HAP-1 (cell line): ENCODE measurements around the gene LSMEM2.
"Not testable (repeated sequence)": the region's sequence is repeated elsewhere in the genome, so short reads cannot be mapped to it uniquely, and the experiment has no call there.

Experiments used
- DNase-seq, 2 experiments: peaks; one replicate each; pipeline ENCODE4 v3.0.0-alpha.2; 2016 to 2020; ENCODE audit warnings: low spot score in 2 of 2
- H3K27me3 ChIP-seq: fragments of 250-450 bp; sonication (Bioruptor Pico); 2 replicates; pipeline ENCODE4 v1.5.1; 2020; ENCODE audit warnings: low read depth, mild to moderate bottlenecking, moderate library complexity
- H3K36me3 ChIP-seq: fragments of 250-450 bp; sonication (Bioruptor Pico); replicated peaks from 2 replicates; pipeline ENCODE4 v1.5.1; 2020; ENCODE audit warnings: mild to moderate bottlenecking
- H3K4me1 ChIP-seq: fragments of 250-450 bp; sonication (Bioruptor Pico); 2 replicates; pipeline ENCODE4 v1.5.1; 2020; ENCODE audit warnings: mild to moderate bottlenecking
- H3K4me3 ChIP-seq: fragments of 250-450 bp; sonication (Bioruptor Pico); 2 replicates; pipeline ENCODE4 v1.5.1; 2020; ENCODE audit warnings: mild to moderate bottlenecking, moderate library complexity
- H3K9me3 ChIP-seq: fragments of 250-450 bp; sonication (Bioruptor Pico); 2 replicates; pipeline ENCODE4 v1.5.1; 2020; ENCODE audit warnings: mild to moderate bottlenecking, moderate library complexity
- in situ Hi-C: fragments of 300-500 bp; cut with MboI; formaldehyde crosslinking; loops from 3 replicates; pipeline ENCODE4 v1.14.3; 2020; ENCODE audit warnings: low sequenced_read_pairs, inconsistent platforms, mixed read lengths

LSMEM2 gene

GRCh38 chr3:50272911-50273688, 5.8 kb upstream of the LSMEM2 start:
- Histone ChIP-seq H3K27me3 (no peaks in the 10 kb centered on the region), H3K4me1 (no peaks in the 10 kb centered on the region; the same call in 1 of the 2 replicates), H3K36me3 (no peaks in the 10 kb centered on the region), H3K4me3 (peak overlapping the region; percentile 25), H3K9me3 (no peaks in the 10 kb centered on the region)
- DNase-seq = peak; percentile 58 to 93
- in situ Hi-C loops = loop anchor here (5.0 kb wide), 2 partner anchors 81 to 151 kb away; partner anchors contain the start of gene GNAT1

DNA sequence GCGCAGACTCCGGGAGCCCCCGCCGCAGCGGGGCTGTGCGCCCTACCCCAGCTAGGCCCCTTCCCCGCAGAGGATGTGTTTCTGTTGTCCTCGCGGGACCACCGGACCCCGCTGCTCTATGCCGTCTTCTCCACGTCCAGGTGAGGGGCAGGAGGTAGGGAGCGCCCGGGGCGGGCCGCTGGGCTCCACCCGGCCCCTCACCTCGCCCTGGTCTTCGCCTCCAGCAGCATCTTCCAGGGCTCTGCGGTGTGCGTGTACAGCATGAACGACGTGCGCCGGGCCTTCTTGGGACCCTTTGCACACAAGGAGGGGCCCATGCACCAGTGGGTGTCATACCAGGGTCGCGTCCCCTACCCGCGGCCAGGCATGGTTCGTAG, 5.2 kb upstream of the LSMEM2 start:
- Histone ChIP-seq H3K4me3 (no peak overlapping the region), H3K27me3 (no peaks in the 10 kb centered on the region), H3K36me3 (no peaks in the 10 kb centered on the region), H3K4me1 (no peaks in the 10 kb centered on the region; the same call in 1 of the 2 replicates), H3K9me3 (no peaks in the 10 kb centered on the region)
- in situ Hi-C loops = loop anchor here (5.0 kb wide), 2 partner anchors 81 to 151 kb away; partner anchors contain the start of gene GNAT1
- no peak for DNase-seq

DNA sequence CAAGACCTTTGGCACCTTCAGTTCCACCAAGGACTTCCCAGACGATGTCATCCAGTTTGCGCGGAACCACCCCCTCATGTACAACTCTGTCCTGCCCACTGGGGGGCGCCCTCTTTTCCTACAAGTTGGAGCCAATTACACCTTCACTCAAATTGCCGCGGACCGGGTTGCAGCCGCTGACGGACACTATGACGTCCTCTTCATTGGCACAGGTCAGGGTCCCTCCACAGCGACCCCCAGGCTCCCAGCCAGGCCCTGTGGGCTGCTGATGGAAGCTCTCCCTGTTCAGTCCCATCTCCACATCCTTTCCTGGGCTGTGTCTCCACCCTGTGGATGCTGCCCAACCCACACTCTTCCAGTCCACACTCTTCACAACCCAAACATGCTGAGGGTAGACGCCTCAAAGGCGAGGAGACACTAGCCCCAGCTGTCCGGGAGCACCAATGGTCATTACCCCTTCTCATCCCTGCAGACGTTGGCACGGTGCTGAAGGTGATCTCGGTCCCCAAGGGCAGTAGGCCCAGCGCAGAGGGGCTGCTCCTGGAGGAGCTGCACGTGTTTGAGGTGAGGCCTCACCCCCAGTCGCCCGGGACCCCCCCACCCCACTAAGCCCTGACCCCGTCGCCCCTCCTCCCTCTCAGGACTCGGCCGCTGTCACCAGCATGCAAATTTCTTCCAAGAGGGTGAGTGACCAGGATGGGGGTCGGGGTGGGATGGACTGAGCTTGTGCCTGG, 4.3 kb upstream of the LSMEM2 start:
- in situ Hi-C loops = loop anchor here (5.0 kb wide), 2 partner anchors 82 to 152 kb away; partner anchors contain the start of gene GNAT1
- H3K9me3 ChIP-seq = no peaks in the 10 kb centered on the region

DNA sequence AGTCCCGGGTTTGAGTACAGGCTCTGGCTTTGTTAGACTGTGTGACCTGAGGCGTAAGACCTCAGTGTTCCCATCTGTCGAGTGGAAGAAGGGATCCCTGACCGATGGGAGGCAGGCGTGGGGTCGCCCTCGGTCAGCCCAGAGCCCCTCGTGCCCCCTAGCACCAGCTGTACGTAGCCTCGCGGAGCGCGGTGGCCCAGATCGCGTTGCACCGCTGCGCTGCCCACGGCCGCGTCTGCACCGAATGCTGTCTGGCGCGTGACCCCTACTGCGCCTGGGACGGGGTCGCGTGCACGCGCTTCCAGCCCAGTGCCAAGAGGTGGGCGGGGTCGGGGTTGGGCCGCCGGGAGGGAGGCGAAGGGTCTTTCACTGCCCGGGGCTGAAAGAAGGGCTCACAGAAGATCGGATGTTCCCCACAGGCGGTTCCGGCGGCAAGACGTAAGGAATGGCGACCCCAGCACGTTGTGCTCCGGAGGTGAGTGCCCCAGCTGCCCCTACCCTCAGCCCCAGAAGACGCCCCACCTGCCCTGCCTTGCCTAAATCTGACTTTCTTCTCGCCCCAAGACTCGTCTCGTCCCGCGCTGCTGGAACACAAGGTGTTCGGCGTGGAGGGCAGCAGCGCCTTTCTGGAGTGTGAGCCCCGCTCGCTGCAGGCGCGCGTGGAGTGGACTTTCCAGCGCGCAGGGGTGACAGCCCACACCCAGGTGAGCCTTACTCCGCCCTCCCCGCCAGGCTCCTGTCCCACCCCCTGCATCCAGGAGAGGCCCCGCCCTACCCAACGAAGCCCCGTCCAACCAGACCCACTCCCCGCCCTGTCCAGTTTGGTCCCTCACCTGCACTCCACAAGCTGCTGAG, 3.5 kb upstream of the LSMEM2 start:
- Histone ChIP-seq H3K27me3 (no peaks in the 10 kb centered on the region), H3K4me1 (no peaks in the 10 kb centered on the region; the same call in 1 of the 2 replicates), H3K36me3 (no peaks in the 10 kb centered on the region), H3K4me3 (no peak overlapping the region), H3K9me3 (no peaks in the 10 kb centered on the region)
- in situ Hi-C loops = no loop called here
- no peak for DNase-seq

More for the DNA sequence above, 4.3 kb upstream of the LSMEM2 start:
- Histone ChIP-seq H3K4me3 (no peak overlapping the region; the same call in 1 of the 2 replicates), H3K4me1 (no peaks in the 10 kb centered on the region; the same call in 1 of the 2 replicates), H3K27me3 (no peaks in the 10 kb centered on the region), H3K36me3 (no peaks in the 10 kb centered on the region)
- DNase-seq = peak; percentile 40 to 87

GRCh38 chr3:50275996-50276761, 2.7 kb upstream of the LSMEM2 start:
- H3K27me3 ChIP-seq = no peaks in the 10 kb centered on the region
- H3K4me3 ChIP-seq = no peak overlapping the region
- DNase-seq = no peak
- H3K9me3 ChIP-seq = no peaks in the 10 kb centered on the region
- H3K4me1 ChIP-seq = no peaks in the 10 kb centered on the region; the same call in 1 of the 2 replicates
- in situ Hi-C loops = no loop called here
- H3K36me3 ChIP-seq = no peaks in the 10 kb centered on the region

DNA sequence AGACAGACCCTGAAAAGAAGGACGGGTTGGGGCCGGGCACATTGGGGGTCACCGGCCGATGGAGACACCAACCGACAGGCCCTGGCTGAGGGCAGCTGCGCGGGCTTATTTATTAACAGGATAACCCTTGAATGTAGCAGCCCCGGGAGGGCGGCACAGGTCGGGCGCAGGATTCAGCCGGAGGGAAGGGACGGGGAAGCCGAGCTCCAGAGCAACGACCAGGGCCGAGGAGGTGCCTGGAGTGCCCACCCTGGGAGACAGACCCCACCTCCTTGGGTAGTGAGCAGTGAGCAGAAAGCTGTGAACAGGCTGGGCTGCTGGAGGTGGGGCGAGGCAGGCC, 2.2 kb upstream of the LSMEM2 start:
- no peaks in the 10 kb centered on the region for H3K27me3 ChIP-seq
- H3K4me3 ChIP-seq = no peak overlapping the region
- H3K36me3 ChIP-seq = no peaks in the 10 kb centered on the region
- in situ Hi-C loops = no loop called here
- no peak for DNase-seq
- H3K4me1 ChIP-seq = no peaks in the 10 kb centered on the region; the same call in 1 of the 2 replicates
- no peaks in the 10 kb centered on the region for H3K9me3 ChIP-seq

DNA sequence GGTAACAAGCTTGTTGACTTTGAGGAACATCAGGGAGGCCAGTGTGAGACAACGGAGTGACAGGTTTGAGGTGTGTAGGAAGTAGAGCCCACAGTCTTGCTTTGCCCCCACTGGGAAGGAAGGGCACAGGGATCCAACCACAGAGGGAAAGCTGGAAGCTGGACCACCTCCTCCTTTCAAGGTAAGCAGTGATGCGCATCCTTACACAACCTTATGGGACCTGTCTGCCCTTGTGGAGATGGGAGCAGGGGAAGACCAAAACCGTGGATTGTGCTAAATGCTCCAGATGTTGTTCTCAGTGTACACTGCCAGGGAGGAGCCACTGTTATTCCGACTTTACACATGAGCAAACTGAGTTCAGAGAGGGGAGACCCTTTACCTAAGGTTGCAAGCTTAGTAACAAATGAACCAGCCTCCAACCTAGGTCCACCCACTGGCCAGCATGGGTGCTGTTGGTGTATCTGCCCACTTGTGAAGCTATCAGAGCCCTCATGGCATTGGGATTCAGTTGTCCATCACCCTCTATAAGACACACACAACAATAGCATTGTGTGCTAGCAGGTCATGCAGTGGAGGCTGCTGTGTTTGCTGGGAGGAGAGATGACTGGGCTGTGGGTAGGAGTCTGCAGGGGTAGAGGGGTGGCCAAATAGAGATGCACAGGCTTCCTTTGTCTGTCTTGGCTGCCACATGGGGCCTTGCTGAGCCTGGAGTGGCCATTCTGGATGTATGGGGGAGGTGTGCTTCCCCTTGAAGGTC, 586 bp upstream of the LSMEM2 start:
- no peaks in the 10 kb centered on the region for H3K27me3 ChIP-seq
- no peaks in the 10 kb centered on the region for H3K36me3 ChIP-seq
- H3K4me1 ChIP-seq = no peaks in the 10 kb centered on the region; the same call in 1 of the 2 replicates
- in situ Hi-C loops = no loop called here
- DNase-seq = no peak
- H3K4me3 ChIP-seq = no peak overlapping the region
- no peaks in the 10 kb centered on the region for H3K9me3 ChIP-seq

- Histone ChIP-seq H3K9me3 (no peaks in the 10 kb centered on the region), H3K4me3 (no peak overlapping the region), H3K27me3 (no peaks in the 10 kb centered on the region), H3K4me1 (no peaks in the 10 kb centered on the region), H3K36me3 (no peaks in the 10 kb centered on the region)
- DNase-seq = no peak
- in situ Hi-C loops = no loop called here
Measured at GRCh38 chr3:50279255-50280016, 549 bp downstream of the LSMEM2 start.

GRCh38 chr3:50284121-50284520, 5.2 kb downstream of the LSMEM2 start:
- H3K4me3 ChIP-seq, H3K4me1 ChIP-seq, H3K9me3 ChIP-seq, DNase-seq, in situ Hi-C loops, H3K27me3 ChIP-seq: not testable (repeated sequence)
- H3K36me3 ChIP-seq = peaks cover 33% of the 10 kb centered on the region

DNA sequence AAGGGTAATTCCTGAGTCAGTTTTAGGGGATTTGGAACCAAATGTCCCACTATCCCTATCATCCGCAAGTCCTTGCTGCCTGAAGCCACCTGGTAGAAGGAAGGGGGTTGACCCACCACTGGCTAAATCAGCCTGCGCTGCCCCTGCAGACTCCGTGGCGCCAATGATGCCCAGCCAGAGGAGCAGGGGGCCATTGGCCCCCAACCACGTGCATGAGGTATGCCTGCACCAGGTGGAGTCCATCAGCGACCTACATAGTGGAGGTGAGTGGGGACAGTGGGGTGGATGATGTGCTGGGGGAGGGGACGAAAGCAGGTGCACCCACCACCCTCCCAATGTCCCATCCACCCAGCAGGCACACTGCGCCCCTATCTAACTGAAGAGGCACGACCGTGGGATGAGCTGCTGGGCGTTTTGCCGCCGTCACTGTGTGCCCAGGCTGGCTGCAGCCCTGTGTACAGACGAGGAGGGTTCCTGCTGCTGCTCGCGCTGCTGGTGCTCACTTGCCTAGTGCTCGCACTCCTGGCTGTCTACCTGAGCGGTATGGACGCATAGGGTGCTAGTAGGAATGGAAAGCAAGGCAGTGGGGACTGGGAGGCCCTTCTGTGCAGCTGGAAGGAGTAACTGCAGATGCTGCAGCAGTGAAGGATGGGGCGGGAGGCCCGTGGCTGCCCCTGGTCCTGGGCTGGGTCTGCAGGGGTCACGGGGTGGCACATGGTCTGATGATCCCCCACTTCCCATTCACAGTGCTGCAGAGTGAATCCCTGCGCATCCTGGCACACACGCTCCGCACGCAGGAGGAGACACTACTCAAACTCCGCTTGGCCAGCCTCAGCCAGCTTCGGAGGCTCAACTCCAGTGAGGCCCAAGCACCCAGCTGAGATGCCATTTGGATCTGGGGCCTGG, 7.7 kb downstream of the LSMEM2 start:
- DNase-seq = no peak
- Histone ChIP-seq H3K4me1 (no peaks in the 10 kb centered on the region), H3K27me3 (no peaks in the 10 kb centered on the region), H3K4me3 (no peak overlapping the region), H3K36me3 (peaks cover 48% of the 10 kb centered on the region), H3K9me3 (no peaks in the 10 kb centered on the region)
- in situ Hi-C loops = no loop called here

GRCh38 chr3:50287262-50287661, 8.4 kb downstream of the LSMEM2 start:
- H3K27me3 ChIP-seq = no peaks in the 10 kb centered on the region
- H3K4me1 ChIP-seq = no peaks in the 10 kb centered on the region
- DNase-seq = no peak
- no peak overlapping the region for H3K4me3 ChIP-seq
- no peaks in the 10 kb centered on the region for H3K9me3 ChIP-seq
- H3K36me3 ChIP-seq = peaks cover 52% of the 10 kb centered on the region
- in situ Hi-C loops = no loop called here
